Sigmoid colon (tissue), 7 donors: ENCODE data around the gene LYVE1. TPM values are rescaled to one million over a fixed set of nuclear protein-coding genes. Genes with fewer than 3 reads are reported as not detected.

Source experiments
- DNase-seq: peaks from one replicate; pipeline ENCODE4 v3.0.0-alpha.2; 2019
- H3K27ac ChIP-seq, 4 donors: fragments of 200-600 bp; sonication (generic); one replicate each; pipeline ENCODE4 v1.5.1; 2016 to 2019; ENCODE audit warnings: mild to moderate bottlenecking in 1 of 4
- H3K27me3 ChIP-seq, 3 donors: fragments of 200-600 bp; sonication (generic); one replicate each; pipeline ENCODE4 v1.5.1; 2019; ENCODE audit warnings: mild to moderate bottlenecking in 1 of 3
- H3K36me3 ChIP-seq, 4 donors: fragments of 200-600 bp; sonication (generic); one replicate each; pipeline ENCODE4 v1.5.1; 2016 to 2019
- H3K4me1 ChIP-seq, 4 donors: fragments of 200-600 bp; sonication (generic); one replicate each; pipeline ENCODE4 v1.5.1; 2017 to 2019
- H3K4me3 ChIP-seq, 4 donors: fragments of 200-600 bp; sonication (generic); one replicate each; pipeline ENCODE4 v1.5.1; 2017 to 2019; ENCODE audit warnings: mild to moderate bottlenecking in 2 of 4, moderate library complexity in 1 of 4
- H3K9me3 ChIP-seq, 4 donors: fragments of 200-600 bp in 3 of 4; sonication (generic) in 3 of 4; one replicate each; pipeline versions ENCODE4 v1.5.1 to v1.6.1; 2013 to 2019
- CTCF ChIP-seq, 4 experiments: fragments of 450-650 bp in 3 of 4; fragments of 200-600 bp in 1 of 4; IDR thresholded peaks; one replicate each; pipeline ENCODE4 v1.5.1; 2016 to 2019; ENCODE audit warnings: antibody characterized with exemption in 4 of 4, mild to moderate bottlenecking in 3 of 4, moderate library complexity in 2 of 4
- EP300 ChIP-seq, 4 donors: sonication (generic); formaldehyde crosslinking; IDR thresholded peaks; one replicate each; pipeline ENCODE4 v1.6.1; 2017; ENCODE audit warnings: antibody characterized with exemption in 4 of 4
- POLR2A ChIP-seq, 2 donors: fragments of 450-650 bp; IDR thresholded peaks; one replicate each; pipeline ENCODE4 v1.6.1; 2016; ENCODE audit warnings: antibody characterized with exemption in 2 of 2, mild to moderate bottlenecking in 2 of 2, moderate library complexity in 2 of 2
- POLR2AphosphoS5 ChIP-seq, 4 donors: sonication (generic); formaldehyde crosslinking; IDR thresholded peaks; one replicate each; pipeline ENCODE4 v1.6.1; 2017; ENCODE audit warnings: antibody characterized with exemption in 4 of 4
- WGBS, 2 donors: extraction: QIAGEN DNeasy Blood & Tissue Kit; methylation state at CpG; one replicate each; pipeline ENCODE4 v1.1.7; 2013; 5-methylcytosine and 5-hydroxymethylcytosine counted together
- intact Hi-C: fragments of 100-400 bp; cut with DNase I; formaldehyde crosslinking; loops from one replicate; pipeline ENCODE4 v1.15.1; 2023
- polyA plus RNA-seq, 3 donors: library from polyadenylated mRNA; stranded (reverse); fragments of 200-250 nt; gene quantifications; one replicate each; pipeline ENCODE4 v1.2.3, GENCODE V29; 2013
- total RNA-seq, 4 donors: library from RNA; depleted of rRNA; stranded (reverse); fragments of >200 nt; gene quantifications; one replicate each; pipeline ENCODE4 v1.1.0, GENCODE V29; 2016
- donor health status: healthy with polysubstance abuse.
- donor health status: Bipolar disorder and iron deficiency.
- donor health status: healthy.

The LYVE1 gene
- total and polyA plus RNA-seq, 7 donors, result 21.3 to 158 (median 41.5) TPM

- no peaks in the 10 kb centered on the region for H3K9me3 ChIP-seq
- TF ChIP-seq CTCF (IDR thresholded peaks at IDR 0.05), result no peak
- no peak for TF ChIP-seq EP300 (IDR thresholded peaks at IDR 0.05)
- no peak for TF ChIP-seq POLR2AphosphoS5 (IDR thresholded peaks at IDR 0.05)
- TF ChIP-seq POLR2A (IDR thresholded peaks at IDR 0.05), result no peak
- no peak overlapping the region for H3K4me3 ChIP-seq
- peaks cover 31 to 79% (median 55%) of the 10 kb centered on the region in 4 donors for H3K36me3 ChIP-seq
- 77 to 80% methylated on average over 4 of the region's 4 CpGs for WGBS, 2 donors
- H3K27ac ChIP-seq, result peak overlapping the region; percentile 53 to 78 (median 65)
- no peaks in the 10 kb centered on the region for H3K27me3 ChIP-seq
- DNase-seq, result no peak
- H3K4me1 ChIP-seq, result peaks cover 0 to 58% (median 52%) of the 10 kb centered on the region in 4 donors
- intact Hi-C loops, result no loop called here
These were observed 12.2 kb upstream of the LYVE1 start for GRCh38 chr11:10580623-10581022.

GRCh38 chr11:10579700-10580099 lies 11.2 kb upstream of the LYVE1 start:
- TF ChIP-seq POLR2AphosphoS5 (IDR thresholded peaks at IDR 0.05) (no peak), POLR2A (IDR thresholded peaks at IDR 0.05) (no peak), EP300 (IDR thresholded peaks at IDR 0.05) (no peak), CTCF (IDR thresholded peaks at IDR 0.05) (no peak)

GRCh38 chr11:10576035-10576398 lies 7.6 kb upstream of the LYVE1 start:
- Histone ChIP-seq H3K4me3 (no peak overlapping the region), H3K27me3 (no peaks in the 10 kb centered on the region), H3K4me1 (peaks cover 0 to 19% (median 13%) of the 10 kb centered on the region in 4 donors), H3K27ac (peak overlapping the region in 1 of 4 donors; percentile 45), H3K36me3 (peaks cover 23 to 81% (median 57%) of the 10 kb centered on the region in 4 donors), H3K9me3 (no peaks in the 10 kb centered on the region)
- no peak for DNase-seq
- TF ChIP-seq POLR2AphosphoS5 (IDR thresholded peaks at IDR 0.05) (no peak), CTCF (IDR thresholded peaks at IDR 0.05) (no peak), EP300 (IDR thresholded peaks at IDR 0.05) (no peak), POLR2A (IDR thresholded peaks at IDR 0.05) (no peak)
- WGBS, 2 donors, result 90 to 93% methylated on average over 4 of the region's 4 CpGs
- intact Hi-C loops, result no loop called here

More at GRCh38 chr11:10579700-10580099, 11.2 kb upstream of the LYVE1 start:
- WGBS, 2 donors, result 80 to 82% methylated on average over 3 of the region's 3 CpGs
- Histone ChIP-seq H3K9me3 (no peaks in the 10 kb centered on the region), H3K4me3 (no peak overlapping the region), H3K4me1 (peaks cover 0 to 49% (median 43%) of the 10 kb centered on the region in 4 donors), H3K27me3 (no peaks in the 10 kb centered on the region), H3K27ac (peak overlapping the region in 3 of 4 donors; percentile 53 to 78 (median 77)), H3K36me3 (peaks cover 32 to 87% (median 62%) of the 10 kb centered on the region in 4 donors)
- intact Hi-C loops, result no loop called here
- DNase-seq, result no peak

GRCh38 chr11:10575346-10576034 lies 7.0 kb upstream of the LYVE1 start:
- peaks cover 0 to 14% (median 9%) of the 10 kb centered on the region in 4 donors for H3K4me1 ChIP-seq
- TF ChIP-seq POLR2A (IDR thresholded peaks at IDR 0.05) (no peak), EP300 (IDR thresholded peaks at IDR 0.05) (no peak), CTCF (IDR thresholded peaks at IDR 0.05) (no peak), POLR2AphosphoS5 (IDR thresholded peaks at IDR 0.05) (no peak)

More at GRCh38 chr11:10575346-10576034, 7.0 kb upstream of the LYVE1 start:
- H3K27me3 ChIP-seq, result no peaks in the 10 kb centered on the region
- WGBS, 2 donors, result 87 to 91% methylated on average over 3 of the region's 3 CpGs
- H3K4me3 ChIP-seq, result no peak overlapping the region
- intact Hi-C loops, result no loop called here
- DNase-seq, result no peak
- H3K27ac ChIP-seq, result peak overlapping the region in 1 of 4 donors; percentile 45
- H3K9me3 ChIP-seq, result no peaks in the 10 kb centered on the region
- peaks cover 21 to 76% (median 53%) of the 10 kb centered on the region in 4 donors for H3K36me3 ChIP-seq
